ENCODE results near the gene THOP1. TPM values are rescaled to one million over a fixed set of nuclear protein-coding genes. Genes with fewer than 3 reads are reported as not detected.
A peak's percentile ranks its signal among the peaks of the same experiment; 100 is the strongest.

The THOP1 gene
- 127 and 179 TPM in 2 replicates for total RNA-seq (2014; rRNA removed; shearing (Covaris generic); ENCODE audit: low replicate concordance)

DNA sequence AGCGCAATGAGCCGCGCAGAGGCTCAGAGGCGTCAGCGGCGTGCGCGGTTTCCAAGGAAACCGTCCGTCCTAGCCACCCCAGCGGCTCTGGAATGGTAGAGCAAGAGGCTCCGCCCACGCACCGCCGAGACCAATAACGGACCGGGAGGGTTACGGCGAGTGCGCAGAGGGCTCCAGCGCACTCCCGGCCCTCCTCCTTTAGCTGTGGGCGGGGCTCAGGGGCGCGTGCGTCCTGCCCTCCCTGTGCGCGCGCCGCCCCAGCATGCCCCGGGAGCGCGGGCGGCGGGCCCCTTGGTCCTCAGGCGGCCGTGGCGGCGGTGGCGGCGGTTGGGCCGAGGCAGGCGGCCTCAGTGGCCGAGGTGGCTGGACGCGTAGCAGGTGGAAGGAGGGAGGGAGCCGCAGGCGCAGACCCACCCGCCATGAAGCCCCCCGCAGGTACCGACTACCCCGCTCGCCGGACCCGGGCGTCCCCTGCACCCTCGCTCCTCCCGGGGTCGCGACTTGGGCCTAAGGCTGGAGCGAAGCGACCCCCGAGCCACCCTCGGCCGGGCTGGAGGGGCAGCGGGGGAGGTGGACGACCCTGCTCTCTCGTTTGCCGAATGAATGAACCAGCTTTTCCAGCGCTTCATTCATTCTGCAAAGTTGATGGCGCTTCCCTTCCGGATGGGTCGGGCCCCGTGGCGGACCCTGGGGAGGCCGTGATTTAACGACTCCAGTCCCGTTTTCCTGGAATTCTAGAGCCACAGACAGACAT lies at the start of gene THOP1:
TSS of gene THOP1 (plus strand) at position 260 of the 754 bp plus-strand sequence. CDS start at position 420, 160 bp downstream.
- no peaks in the 10 kb centered on the region for H3K27me3 ChIP-seq
- peak; percentile 98 for DNase-seq
- peak within 1 kb of the TSS; percentile 83 for H3K4me3 ChIP-seq
- no peaks in the 10 kb centered on the region for H3K9me3 ChIP-seq
- peaks cover 6% of the 10 kb centered on the region; the same call in 1 of the 2 replicates for H3K36me3 ChIP-seq

- no peaks in the 10 kb centered on the region for H3K27me3 ChIP-seq
- no peak overlapping the region for H3K4me3 ChIP-seq
- DNase-seq: no peak
- no peaks in the 10 kb centered on the region for H3K9me3 ChIP-seq
- H3K36me3 ChIP-seq: peaks cover 9% of the 10 kb centered on the region; the same call in 1 of the 2 replicates
Observed at GRCh38 chr19:2736550-2737190, 48.6 kb upstream of the THOP1 start.

GRCh38 chr19:2739602-2740313 lies 45.5 kb upstream of the THOP1 start, which contains the start of gene SLC39A3:
Gene SLC39A3, minus strand, starts transcription at chr19:2740017. Its CDS starts 2,760 bp downstream, at chr19:2737257.
- Histone ChIP-seq H3K4me3 (peak within 1 kb of the TSS; percentile 70), H3K27me3 (no peaks in the 10 kb centered on the region), H3K9me3 (no peaks in the 10 kb centered on the region), H3K36me3 (peaks cover 9% of the 10 kb centered on the region; the same call in 1 of the 2 replicates)
- DNase-seq: peak; percentile 96

- Histone ChIP-seq H3K4me3 (peak overlapping the region; percentile 70; the same call in 1 of the 2 replicates), H3K36me3 (peaks cover 9% of the 10 kb centered on the region; the same call in 1 of the 2 replicates), H3K9me3 (no peaks in the 10 kb centered on the region), H3K27me3 (no peaks in the 10 kb centered on the region)
- DNase-seq: no peak
Observed at GRCh38 chr19:2740314-2740656, 45.0 kb upstream of the THOP1 start.

GRCh38 chr19:2743099-2743498 lies 42.2 kb upstream of the THOP1 start:
- no peak overlapping the region for H3K4me3 ChIP-seq
- DNase-seq: no peak
- no peaks in the 10 kb centered on the region for H3K9me3 ChIP-seq
- no peaks in the 10 kb centered on the region; the same call in 1 of the 2 replicates for H3K27me3 ChIP-seq
- no peaks in the 10 kb centered on the region for H3K36me3 ChIP-seq

- H3K9me3 ChIP-seq: no peaks in the 10 kb centered on the region
- no peaks in the 10 kb centered on the region; the same call in 1 of the 2 replicates for H3K27me3 ChIP-seq
- no peaks in the 10 kb centered on the region for H3K36me3 ChIP-seq
- DNase-seq: no peak
- no peak overlapping the region for H3K4me3 ChIP-seq
Observed at GRCh38 chr19:2744113-2744512, 41.2 kb upstream of the THOP1 start.

DNA sequence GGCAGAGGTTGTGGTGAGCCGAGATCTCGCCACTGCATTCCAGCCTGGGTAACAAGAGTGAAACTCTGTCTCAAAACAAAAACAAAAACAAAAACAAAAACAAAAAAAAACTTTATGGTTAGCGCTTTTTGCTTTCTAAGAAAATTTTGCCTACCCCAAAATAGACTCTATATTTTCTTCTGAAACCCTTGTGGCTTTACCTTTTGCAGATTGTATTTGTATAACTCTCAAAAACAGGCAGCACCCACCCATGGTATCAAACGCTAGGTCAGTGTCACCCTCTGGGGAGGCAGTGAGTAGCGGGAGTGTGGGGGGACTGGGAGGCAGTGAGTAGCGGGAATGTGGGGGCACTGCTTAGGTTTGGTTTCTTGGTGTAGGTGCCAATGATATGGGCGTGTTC lies 38.0 kb upstream of the THOP1 start:
- Histone ChIP-seq H3K27me3 (no peaks in the 10 kb centered on the region; the same call in 1 of the 2 replicates), H3K4me3 (no peak overlapping the region), H3K36me3 (no peaks in the 10 kb centered on the region), H3K9me3 (no peaks in the 10 kb centered on the region)
- no peak for DNase-seq

DNA sequence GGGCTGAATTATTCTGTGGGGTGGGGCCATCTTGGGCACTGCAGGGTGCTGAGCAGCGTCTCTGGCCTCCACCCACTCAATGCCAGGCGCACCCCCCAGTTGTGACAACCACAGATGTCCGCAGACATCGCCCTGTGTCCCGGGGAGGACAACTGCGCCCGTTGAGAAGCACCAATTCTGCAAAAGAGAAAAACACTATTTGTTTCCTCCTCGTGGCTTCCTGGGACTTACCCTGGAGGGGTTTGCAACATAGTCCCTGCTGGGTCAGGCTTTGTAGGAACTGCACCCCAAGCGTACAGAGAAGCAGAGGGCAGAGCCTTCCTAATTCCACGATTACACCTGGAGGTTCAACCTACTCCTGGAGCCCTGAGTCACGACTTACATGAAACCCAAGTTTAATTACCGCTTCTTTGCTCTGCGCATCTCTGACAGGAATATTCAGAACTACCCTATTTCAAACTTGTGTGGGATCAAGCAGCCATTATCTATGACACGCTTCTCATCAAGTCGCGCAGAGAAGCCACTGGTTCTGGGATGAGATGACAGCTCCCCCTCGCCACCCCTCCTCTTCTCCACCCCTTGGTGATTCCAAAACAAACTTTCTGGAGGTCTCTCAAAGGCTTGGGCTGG lies 34.4 kb upstream of the THOP1 start:
- H3K36me3 ChIP-seq: no peaks in the 10 kb centered on the region; the same call in 1 of the 2 replicates
- no peaks in the 10 kb centered on the region for H3K9me3 ChIP-seq
- H3K27me3 ChIP-seq: no peaks in the 10 kb centered on the region; the same call in 1 of the 2 replicates
- DNase-seq: no peak
- H3K4me3 ChIP-seq: no peak overlapping the region

- no peak for DNase-seq
- Histone ChIP-seq H3K9me3 (no peaks in the 10 kb centered on the region), H3K4me3 (no peak overlapping the region), H3K36me3 (no peaks in the 10 kb centered on the region; the same call in 1 of the 2 replicates), H3K27me3 (no peaks in the 10 kb centered on the region)
Observed at GRCh38 chr19:2751438-2751830, 33.9 kb upstream of the THOP1 start.

DNA sequence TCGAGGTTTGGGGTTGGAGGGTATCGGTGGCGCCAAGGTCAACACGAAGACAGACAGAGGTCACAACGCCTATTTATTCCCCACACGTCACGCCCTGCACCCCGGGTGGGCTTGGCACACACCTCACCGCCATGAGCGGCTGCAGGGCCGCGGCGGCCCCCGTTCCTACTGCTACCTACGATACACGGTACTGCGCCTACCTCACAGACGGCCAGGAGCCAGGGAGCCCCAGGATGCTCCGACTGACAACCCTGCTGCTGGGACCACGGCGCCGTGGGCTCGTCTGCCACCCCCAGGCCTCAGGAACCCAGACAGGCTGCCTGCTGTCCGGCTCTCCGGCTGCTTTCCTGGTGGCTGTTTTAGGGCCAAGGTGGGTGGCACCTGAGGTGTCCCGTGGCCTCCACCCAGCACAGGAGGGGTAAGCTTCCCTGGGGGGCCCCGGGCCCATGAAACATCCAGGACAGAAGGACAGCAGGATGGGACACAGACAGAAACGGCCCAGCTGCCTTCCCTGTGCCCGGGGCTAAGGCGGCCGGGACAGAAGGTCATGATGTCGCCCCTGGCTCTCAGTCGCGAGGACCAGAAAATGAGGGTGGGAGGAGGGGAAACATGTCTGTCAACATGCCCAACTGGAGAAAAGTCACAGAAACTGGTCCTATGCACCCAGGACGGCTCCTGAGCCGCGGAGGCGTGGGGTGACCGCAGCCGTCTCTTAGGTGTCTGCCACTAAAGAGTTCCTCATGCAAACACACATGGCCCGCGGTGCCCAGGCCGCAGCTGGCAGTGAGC lies 30.4 kb upstream of the THOP1 start:
- DNase-seq: no peak
- H3K27me3 ChIP-seq: no peaks in the 10 kb centered on the region
- no peaks in the 10 kb centered on the region; the same call in 1 of the 2 replicates for H3K36me3 ChIP-seq
- no peak overlapping the region for H3K4me3 ChIP-seq
- H3K9me3 ChIP-seq: no peaks in the 10 kb centered on the region

DNA sequence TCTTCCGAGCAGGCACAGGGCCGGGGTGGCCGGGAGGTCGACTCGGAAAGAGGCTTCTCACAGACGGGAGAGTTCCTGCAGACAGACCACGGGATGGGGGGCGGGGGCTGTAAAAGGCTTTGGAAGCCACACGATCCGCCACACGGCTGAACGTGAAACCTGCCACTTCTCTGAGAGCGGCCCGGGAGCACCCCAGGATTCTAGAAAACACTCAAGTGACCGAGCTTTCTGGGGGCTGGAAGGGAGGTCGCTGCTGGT lies 29.9 kb upstream of the THOP1 start:
- Histone ChIP-seq H3K4me3 (no peak overlapping the region), H3K36me3 (no peaks in the 10 kb centered on the region; the same call in 1 of the 2 replicates), H3K9me3 (no peaks in the 10 kb centered on the region), H3K27me3 (no peaks in the 10 kb centered on the region)
- no peak for DNase-seq

- H3K36me3 ChIP-seq: no peaks in the 10 kb centered on the region; the same call in 1 of the 2 replicates
- H3K4me3 ChIP-seq: no peak overlapping the region
- H3K9me3 ChIP-seq: no peaks in the 10 kb centered on the region
- no peak for DNase-seq
- no peaks in the 10 kb centered on the region for H3K27me3 ChIP-seq
Observed at GRCh38 chr19:2755811-2756210, 29.5 kb upstream of the THOP1 start.

GRCh38 chr19:2756477-2756876 lies 28.8 kb upstream of the THOP1 start:
- no peak for DNase-seq
- H3K36me3 ChIP-seq: no peaks in the 10 kb centered on the region; the same call in 1 of the 2 replicates
- no peaks in the 10 kb centered on the region for H3K27me3 ChIP-seq
- H3K4me3 ChIP-seq: no peak overlapping the region
- H3K9me3 ChIP-seq: no peaks in the 10 kb centered on the region

DNA sequence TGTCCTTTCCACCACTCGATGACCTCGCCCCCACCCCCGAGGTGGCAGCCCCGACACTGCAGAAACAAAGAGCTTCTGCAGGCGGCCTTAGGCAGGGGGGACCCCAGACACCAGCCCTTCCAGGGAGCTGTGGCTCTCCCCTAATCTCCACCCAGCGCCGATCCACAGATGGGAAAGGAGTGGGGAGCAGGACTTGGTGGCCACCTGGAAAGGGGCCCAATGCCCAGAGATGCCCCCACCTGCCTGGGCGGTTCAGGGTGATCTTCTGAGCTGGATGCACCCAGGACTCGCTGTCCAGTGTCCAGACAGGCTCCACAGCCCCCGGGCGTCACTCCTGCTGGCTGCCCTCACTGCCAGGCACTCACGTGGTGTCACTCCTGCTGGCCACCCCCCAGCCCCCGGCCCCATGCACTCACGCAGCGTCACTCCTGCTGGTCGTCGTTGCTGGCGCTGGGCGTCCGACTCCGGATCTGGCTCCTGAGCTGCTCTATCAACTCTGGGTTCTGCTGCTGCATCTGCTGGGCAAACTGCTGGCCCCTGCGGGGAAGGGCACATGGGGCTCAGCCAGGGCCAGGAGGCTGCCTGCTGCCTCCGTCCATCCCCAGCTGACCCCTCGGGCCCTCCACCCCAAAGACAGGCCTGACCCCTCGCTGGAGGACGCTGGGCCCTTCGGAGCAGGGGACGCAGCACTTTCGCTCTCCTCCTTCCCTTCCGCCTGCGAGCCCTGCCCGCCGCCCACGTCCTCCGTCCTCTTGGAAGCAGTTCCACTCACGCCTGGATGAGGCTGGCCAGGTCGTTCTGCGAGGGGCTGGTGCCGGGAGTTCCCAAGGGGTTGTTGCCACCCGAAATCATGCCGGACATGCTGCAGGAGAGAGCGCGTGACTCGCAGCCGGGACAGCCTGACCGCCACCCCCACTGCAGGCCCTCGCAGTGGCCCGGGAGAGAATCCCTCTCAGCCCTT lies 28.1 kb upstream of the THOP1 start:
- Histone ChIP-seq H3K9me3 (no peaks in the 10 kb centered on the region), H3K27me3 (no peaks in the 10 kb centered on the region), H3K4me3 (no peak overlapping the region), H3K36me3 (no peaks in the 10 kb centered on the region; the same call in 1 of the 2 replicates)
- DNase-seq: no peak

All from MG63 (cell line).